Left renal pelvis (tissue), 4 donors: Measurements from ENCODE around the gene VTI1A. TPM values are rescaled to one million over a fixed set of nuclear protein-coding genes. Genes with fewer than 3 reads are reported as not detected.
"Not testable (repeated sequence)": the region's sequence is repeated elsewhere in the genome, so short reads cannot be mapped to it uniquely, and the experiment has no call there.

Experiments
- DNase-seq, 4 donors: peaks; one replicate each; pipeline ENCODE4 v3.0.0-alpha.2; 2013; ENCODE audit warnings: low read depth in 4 of 4, low spot score in 3 of 4
- polyA plus RNA-seq, 4 donors: library from polyadenylated mRNA; unstranded; fragments of 120-200 nt; gene quantifications; one replicate each; pipeline ENCODE4 v1.2.1, GENCODE V29; 2013; ENCODE audit not compliant: insufficient read length in 4 of 4

The VTI1A gene
- polyA plus RNA-seq, 4 donors = 13.9 to 21.5 (median 20.5) TPM

- DNase-seq = no peak
Observed at GRCh38 chr10:112844681-112845544, 397.9 kb downstream of the VTI1A start.

- no peak for DNase-seq
Observed at GRCh38 chr10:112847778-112848177, 400.8 kb downstream of the VTI1A start.

- DNase-seq = no peak
Observed at GRCh38 chr10:112848228-112848627, 401.2 kb downstream of the VTI1A start.

GRCh38 chr10:112848868-112849430 lies 401.9 kb downstream of the VTI1A start:
- no peak for DNase-seq

- DNase-seq = no peak
Observed at GRCh38 chr10:112849546-112849945, 402.5 kb downstream of the VTI1A start.

- no peak for DNase-seq
Observed at GRCh38 chr10:112851181-112851580, 404.2 kb downstream of the VTI1A start.

GRCh38 chr10:112851588-112852211 lies 404.7 kb downstream of the VTI1A start:
- DNase-seq = no peak

GRCh38 chr10:112852306-112852705 lies 405.3 kb downstream of the VTI1A start:
- no peak for DNase-seq

- no peak for DNase-seq
Observed at GRCh38 chr10:112855134-112855533, 408.1 kb downstream of the VTI1A start.

GRCh38 chr10:112857493-112857892 lies 410.5 kb downstream of the VTI1A start:
- no peak for DNase-seq

- no peak for DNase-seq
Observed at GRCh38 chr10:112858986-112859651, 412.1 kb downstream of the VTI1A start.

GRCh38 chr10:112859793-112860192 lies 412.8 kb downstream of the VTI1A start:
- DNase-seq = no peak

GRCh38 chr10:112863461-112863860 lies 416.4 kb downstream of the VTI1A start:
- not testable (repeated sequence) for DNase-seq

Other genes with a start within 250 kb of the VTI1A start
- not detected for gene TECTB, start 163.8 kb upstream of the VTI1A start, polyA plus RNA-seq
- gene ACSL5, start 73.1 kb upstream of the VTI1A start, polyA plus RNA-seq = 1 to 10 TPM; 3.2 to 5.9 (median 4.2) TPM
- 10 to 100 TPM; 55.5 to 77.5 (median 73.8) TPM for gene ZDHHC6, start 301 bp upstream of the VTI1A start, polyA plus RNA-seq